Measurements from ENCODE around the gene TM9SF1. TPM values are rescaled to one million over a fixed set of nuclear protein-coding genes. Genes with fewer than 3 reads are reported as not detected.
A peak's percentile ranks its signal among the peaks of the same experiment; 100 is the strongest.

The TM9SF1 gene
- total and polyA plus RNA-seq, 2 of the 13 experiments (the other 11 are each of a cell fraction or from before 2014, with no cell fraction given), result 83.2 to 110 TPM

DNA sequence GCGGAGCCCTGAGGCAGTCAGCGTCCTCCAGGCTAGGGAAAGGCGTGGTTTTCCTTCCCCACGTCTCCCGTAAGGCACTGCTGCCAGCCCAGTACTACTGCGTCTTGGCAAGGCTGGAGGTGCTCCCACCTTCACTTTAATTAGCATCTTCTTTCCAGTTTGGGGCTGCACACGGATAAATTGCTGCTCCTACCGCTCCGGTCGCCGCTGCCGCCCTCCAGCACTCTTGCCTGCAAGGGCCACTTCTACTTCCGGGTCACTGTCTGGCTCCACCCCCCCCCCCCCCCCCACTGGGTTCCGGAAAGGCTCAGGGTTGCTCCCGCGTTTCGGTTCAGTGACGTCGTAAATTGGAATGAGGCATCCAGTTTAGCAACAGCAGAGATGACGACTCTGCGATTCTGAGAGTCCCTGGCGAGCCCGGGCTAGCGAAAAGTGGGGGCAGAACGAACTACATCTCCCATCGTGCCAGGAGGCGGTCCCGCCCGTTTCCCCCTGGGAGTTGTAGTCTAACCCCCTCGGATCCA is 36.9 kb upstream of the TM9SF1 start, which contains the start of gene NEDD8 (continued):
- TF ChIP-seq ZNF616 (CRISPR knock-in tag; IDR thresholded peaks at IDR 0.05; ENCODE audit: low read depth) (no peak; the same call in 1 of the 2 replicates), ZFP62 (CRISPR knock-in tag; IDR thresholded peaks at IDR 0.05) (0 out of 2 replicates have a peak, but pooled peaks have one; percentile 89), KDM4B (CRISPR knock-in tag; IDR thresholded peaks at IDR 0.05) (peak; percentile 14; the same call in 1 of the 2 replicates), ZNF264 (CRISPR knock-in tag; IDR thresholded peaks at IDR 0.05) (no peak), ZNF160 (CRISPR knock-in tag; IDR thresholded peaks at IDR 0.05) (no peak), YEATS2 (CRISPR knock-in tag; IDR thresholded peaks at IDR 0.05; ENCODE audit: borderline replicate concordance) (peak; percentile 78; the same call in 1 of the 2 replicates), ZNF605 (CRISPR knock-in tag; IDR thresholded peaks at IDR 0.05) (peak; percentile 100), RBM22 (optimal IDR thresholded peaks at IDR 0.05; ENCODE audit: low read length) (peak; percentile 35), SIN3B (IDR thresholded peaks at IDR 0.05; ENCODE audit: low read length) (no peak; the same call in 1 of the 2 replicates), HES4 (CRISPR knock-in tag; IDR thresholded peaks at IDR 0.05; ENCODE audit: borderline replicate concordance) (peak; percentile 30; the same call in 1 of the 2 replicates), TBX2 (CRISPR knock-in tag; IDR thresholded peaks at IDR 0.05; ENCODE audit: borderline replicate concordance) (peak; percentile 98), MAFF (IDR thresholded peaks at IDR 0.05; ENCODE audit: low read depth, low read length) (no peak), HMGA1 (CRISPR knock-in tag; conservative IDR thresholded peaks at IDR 0.05) (no peak)
- TF ChIP-seq, protein P1, sequence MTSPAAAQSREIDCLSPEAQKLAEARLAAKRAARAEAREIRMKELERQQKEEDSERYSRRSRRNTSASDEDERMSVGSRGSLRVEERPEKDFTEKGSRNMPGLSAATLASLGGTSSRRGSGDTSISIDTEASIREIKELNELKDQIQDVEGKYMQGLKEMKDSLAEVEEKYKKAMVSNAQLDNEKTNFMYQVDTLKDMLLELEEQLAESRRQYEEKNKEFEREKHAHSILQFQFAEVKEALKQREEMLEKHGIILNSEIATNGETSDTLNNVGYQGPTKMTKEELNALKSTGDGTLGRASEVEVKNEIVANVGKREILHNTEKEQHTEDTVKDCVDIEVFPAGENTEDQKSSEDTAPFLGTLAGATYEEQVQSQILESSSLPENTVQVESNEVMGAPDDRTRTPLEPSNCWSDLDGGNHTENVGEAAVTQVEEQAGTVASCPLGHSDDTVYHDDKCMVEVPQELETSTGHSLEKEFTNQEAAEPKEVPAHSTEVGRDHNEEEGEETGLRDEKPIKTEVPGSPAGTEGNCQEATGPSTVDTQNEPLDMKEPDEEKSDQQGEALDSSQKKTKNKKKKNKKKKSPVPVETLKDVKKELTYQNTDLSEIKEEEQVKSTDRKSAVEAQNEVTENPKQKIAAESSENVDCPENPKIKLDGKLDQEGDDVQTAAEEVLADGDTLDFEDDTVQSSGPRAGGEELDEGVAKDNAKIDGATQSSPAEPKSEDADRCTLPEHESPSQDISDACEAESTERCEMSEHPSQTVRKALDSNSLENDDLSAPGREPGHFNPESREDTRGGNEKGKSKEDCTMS (CRISPR knock-in tag; conservative IDR thresholded peaks at IDR 0.05), result no peak; the same call in none of the 2 replicates
- TF ChIP-seq, protein P2, sequence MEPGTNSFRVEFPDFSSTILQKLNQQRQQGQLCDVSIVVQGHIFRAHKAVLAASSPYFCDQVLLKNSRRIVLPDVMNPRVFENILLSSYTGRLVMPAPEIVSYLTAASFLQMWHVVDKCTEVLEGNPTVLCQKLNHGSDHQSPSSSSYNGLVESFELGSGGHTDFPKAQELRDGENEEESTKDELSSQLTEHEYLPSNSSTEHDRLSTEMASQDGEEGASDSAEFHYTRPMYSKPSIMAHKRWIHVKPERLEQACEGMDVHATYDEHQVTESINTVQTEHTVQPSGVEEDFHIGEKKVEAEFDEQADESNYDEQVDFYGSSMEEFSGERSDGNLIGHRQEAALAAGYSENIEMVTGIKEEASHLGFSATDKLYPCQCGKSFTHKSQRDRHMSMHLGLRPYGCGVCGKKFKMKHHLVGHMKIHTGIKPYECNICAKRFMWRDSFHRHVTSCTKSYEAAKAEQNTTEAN (CRISPR knock-in tag; conservative IDR thresholded peaks at IDR 0.05), result no peak
- TF ChIP-seq, protein P3, sequence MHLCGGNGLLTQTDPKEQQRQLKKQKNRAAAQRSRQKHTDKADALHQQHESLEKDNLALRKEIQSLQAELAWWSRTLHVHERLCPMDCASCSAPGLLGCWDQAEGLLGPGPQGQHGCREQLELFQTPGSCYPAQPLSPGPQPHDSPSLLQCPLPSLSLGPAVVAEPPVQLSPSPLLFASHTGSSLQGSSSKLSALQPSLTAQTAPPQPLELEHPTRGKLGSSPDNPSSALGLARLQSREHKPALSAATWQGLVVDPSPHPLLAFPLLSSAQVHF (CRISPR knock-in tag; IDR thresholded peaks at IDR 0.05), result 0 out of 2 replicates have a peak, but pooled peaks have one; percentile 21
- TF ChIP-seq, protein P4, sequence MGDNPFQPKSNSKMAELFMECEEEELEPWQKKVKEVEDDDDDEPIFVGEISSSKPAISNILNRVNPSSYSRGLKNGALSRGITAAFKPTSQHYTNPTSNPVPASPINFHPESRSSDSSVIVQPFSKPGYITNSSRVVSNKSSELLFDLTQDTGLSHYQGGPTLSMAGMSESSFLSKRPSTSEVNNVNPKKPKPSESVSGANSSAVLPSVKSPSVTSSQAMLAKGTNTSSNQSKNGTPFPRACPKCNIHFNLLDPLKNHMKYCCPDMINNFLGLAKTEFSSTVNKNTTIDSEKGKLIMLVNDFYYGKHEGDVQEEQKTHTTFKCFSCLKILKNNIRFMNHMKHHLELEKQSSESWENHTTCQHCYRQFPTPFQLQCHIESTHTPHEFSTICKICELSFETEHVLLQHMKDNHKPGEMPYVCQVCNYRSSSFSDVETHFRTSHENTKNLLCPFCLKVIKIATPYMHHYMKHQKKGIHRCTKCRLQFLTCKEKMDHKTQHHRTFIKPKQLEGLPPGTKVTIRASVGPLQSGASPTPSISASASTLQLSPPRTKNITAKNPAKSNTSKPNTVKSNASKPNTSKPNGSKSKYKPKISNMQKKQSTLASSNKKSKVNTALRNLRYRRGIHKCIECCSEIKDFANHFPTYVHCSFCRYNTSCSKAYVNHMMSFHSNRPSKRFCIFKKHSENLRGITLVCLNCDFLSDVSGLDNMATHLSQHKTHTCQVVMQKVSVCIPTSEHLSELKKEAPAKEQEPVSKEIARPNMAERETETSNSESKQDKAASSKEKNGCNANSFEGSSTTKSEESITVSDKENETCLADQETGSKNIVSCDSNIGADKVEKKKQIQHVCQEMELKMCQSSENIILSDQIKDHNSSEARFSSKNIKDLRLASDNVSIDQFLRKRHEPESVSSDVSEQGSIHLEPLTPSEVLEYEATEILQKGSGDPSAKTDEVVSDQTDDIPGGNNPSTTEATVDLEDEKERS (CRISPR knock-in tag; IDR thresholded peaks at IDR 0.05), result no peak; the same call in 1 of the 2 replicates
- TF ChIP-seq, protein P5, sequence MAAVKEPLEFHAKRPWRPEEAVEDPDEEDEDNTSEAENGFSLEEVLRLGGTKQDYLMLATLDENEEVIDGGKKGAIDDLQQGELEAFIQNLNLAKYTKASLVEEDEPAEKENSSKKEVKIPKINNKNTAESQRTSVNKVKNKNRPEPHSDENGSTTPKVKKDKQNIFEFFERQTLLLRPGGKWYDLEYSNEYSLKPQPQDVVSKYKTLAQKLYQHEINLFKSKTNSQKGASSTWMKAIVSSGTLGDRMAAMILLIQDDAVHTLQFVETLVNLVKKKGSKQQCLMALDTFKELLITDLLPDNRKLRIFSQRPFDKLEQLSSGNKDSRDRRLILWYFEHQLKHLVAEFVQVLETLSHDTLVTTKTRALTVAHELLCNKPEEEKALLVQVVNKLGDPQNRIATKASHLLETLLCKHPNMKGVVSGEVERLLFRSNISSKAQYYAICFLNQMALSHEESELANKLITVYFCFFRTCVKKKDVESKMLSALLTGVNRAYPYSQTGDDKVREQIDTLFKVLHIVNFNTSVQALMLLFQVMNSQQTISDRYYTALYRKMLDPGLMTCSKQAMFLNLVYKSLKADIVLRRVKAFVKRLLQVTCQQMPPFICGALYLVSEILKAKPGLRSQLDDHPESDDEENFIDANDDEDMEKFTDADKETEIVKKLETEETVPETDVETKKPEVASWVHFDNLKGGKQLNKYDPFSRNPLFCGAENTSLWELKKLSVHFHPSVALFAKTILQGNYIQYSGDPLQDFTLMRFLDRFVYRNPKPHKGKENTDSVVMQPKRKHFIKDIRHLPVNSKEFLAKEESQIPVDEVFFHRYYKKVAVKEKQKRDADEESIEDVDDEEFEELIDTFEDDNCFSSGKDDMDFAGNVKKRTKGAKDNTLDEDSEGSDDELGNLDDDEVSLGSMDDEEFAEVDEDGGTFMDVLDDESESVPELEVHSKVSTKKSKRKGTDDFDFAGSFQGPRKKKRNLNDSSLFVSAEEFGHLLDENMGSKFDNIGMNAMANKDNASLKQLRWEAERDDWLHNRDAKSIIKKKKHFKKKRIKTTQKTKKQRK (IDR thresholded peaks at IDR 0.05; ENCODE audit: low read length), result no peak
